ENCODE results near the gene TAS1R1.

Gene TAS1R1

DNA sequence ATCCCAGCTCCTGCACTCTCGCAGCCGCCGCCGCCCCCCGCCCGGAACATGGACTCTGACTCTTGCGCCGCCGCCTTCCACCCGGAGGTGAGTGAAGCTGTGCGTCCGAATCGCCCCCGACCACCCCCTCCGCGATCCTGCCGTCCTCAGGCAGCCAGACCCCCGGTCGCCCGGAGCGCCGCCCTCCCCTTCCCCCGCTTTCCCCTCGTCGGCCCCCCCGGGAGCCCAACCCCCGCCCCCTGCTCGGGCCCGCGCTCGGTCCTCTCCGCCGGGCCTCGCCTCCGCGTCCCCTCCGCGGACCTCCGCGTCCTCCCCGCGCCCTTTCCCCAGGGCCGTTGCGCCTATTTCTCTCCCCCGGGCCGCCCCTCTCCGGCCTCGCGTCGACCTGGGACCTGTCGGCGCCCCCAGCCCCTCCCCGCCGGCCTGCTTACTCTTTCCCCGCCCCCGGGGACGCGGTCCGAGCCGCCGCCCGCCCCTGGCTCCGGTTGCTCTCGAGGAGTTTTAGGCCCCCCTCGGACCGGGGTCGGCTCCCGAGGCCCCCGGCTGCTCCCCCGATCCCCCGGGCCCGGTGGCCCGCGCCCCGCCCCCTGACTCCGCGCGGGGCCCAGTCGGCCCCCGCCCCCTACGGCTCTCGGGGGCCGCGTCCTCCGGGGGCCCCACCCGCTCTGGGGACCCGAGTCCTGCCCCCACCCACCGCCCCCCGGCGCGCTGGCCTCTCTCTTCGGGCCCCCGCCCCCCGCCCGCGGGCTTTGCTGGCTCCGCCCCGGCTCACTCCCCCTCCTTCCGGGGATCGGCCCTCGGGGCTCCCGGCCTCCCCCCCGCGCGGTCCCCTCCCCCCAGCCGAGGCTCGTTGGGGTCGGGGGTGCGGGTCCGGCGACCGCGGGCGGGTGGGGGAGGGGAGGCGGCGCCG is 59.2 kb downstream of the TAS1R1 start:
- peak; percentile 63 to 68 for DNase-seq

GRCh38 chr1:6614929-6615785 is 60.0 kb downstream of the TAS1R1 start:
- peak; percentile 24 to 41 for DNase-seq

- no peak for DNase-seq
These were observed 63.9 kb downstream of the TAS1R1 start for GRCh38 chr1:6619045-6619444.

DNA sequence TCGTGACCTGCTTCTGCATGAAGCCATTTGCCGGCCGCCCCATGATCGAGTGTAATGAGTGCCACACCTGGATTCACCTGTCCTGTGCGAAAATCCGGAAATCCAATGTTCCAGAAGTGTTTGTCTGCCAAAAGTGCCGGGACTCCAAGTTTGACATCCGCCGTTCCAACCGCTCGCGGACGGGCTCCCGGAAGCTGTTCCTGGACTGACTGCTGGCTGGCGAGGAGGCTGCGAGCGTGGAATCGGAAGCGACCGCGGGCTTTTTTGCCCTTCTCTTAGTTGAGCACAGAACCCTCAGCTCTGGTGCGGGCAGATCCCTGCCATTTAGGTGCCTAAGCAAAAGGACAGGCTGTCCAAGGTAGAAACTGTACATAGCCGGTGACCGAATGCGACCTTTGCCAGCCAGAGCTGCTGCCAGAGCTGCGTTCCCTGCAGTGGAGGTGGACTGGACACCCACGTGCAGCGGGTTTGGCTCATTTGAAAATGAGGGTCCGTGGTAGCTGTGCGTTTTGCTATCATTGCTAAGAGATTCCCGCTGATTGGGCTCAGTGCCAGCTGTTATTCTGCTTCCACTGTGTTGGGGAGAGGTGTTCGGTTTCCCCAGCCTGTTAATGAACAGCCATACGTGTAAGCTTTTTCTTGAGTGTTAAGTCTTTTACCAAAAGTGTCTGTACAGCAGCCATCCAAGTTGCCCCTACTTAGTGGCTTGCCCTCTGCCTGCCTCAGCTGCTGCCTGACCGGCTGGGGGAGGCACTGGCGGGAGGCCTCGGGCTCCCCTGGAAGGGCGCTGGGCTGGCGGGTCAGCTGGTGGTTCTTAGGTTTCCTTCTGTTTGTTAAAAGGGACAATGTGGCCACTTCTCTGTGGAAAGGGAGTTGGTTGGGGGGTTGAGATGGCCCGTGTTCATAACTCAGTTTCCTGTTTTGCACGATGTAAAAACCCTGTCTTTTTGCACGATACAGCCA is 66.6 kb downstream of the TAS1R1 start:
- DNase-seq, result no peak

GRCh38 chr1:6622396-6623152 is 67.5 kb downstream of the TAS1R1 start:
- no peak for DNase-seq

DNA sequence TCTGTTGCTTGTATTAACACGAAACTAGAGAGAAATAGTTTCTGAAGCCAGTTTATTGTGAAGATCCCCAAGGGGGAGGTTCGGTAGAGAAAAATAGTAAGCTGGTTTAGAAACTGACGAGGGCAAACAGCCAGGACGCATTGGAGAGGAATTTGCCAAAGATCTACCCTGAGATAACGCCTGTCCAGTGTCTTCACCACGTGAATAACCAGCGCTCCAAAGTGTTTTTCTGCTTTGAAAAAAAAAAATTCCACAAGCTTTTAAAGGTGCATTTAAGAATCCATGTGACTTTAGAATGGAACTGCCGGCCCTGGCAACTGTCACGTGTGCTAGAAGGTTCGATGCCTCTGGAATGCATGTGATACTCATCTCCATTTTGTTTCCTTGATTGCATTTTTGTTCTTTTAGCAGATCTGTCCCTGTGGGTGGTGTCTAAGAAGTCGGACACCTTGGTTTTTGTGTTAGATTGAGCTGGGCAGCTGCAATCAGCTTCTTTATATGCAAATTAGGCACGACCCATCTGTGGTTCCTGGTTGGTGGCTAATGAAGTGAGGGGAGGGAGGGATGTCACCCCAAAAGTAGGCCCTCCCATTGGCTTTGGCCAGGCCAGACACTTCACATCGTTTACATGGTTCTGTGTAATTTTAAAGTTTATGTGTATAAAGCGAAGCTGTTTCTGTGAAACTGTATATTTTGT is 68.3 kb downstream of the TAS1R1 start:
- DNase-seq, result no peak

DNA sequence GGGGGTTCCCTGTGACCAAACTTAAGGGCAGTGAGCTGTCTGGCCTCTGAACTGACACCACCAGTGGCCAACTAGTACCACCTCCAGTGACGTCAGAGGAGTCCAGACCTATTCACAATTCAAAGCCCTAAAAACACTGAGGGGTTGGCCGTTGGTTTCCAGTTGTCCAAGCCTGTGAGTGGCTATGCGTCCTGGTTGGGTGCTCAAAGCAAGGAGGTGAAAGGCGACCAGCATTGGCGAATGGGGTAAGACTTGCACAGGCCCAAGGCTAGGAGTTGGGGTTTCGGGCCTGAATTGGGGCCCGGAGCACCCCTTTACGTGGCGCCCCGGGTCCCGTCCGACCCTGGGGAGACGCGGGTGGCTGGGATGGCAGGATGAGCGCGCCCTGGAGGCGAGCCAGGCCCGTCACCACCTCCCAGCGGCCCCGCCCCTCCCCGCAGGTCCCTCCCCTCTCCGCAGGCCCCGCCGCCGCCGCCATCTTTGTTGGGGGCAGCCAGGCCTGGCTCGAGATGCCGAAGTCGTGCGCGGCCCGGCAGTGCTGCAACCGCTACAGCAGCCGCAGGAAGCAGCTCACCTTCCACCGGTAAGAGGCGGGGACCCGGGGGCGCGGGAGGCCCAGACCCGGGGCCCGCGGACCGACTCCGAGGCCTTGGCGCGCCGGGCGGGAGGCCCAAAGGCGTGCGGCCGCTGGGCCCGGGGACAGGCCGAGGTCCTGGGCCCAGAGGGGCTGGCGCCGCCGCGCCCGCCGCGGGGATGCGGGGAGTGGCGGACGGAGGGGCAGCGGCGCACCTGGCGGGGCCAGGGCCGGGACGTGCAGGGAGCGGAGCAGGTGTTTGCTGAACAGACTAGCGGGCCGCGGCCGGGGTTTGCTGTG is 69.8 kb downstream of the TAS1R1 start, which contains the start of gene THAP3:
THAP3 (plus strand) TSS at position 159 of the 874 bp plus-strand sequence; CDS start at position 510, 351 bp downstream.
- DNase-seq, result peak; percentile 90 to 91

- DNase-seq, result no peak
These were observed 70.6 kb downstream of the TAS1R1 start for GRCh38 chr1:6625584-6626149.

- no peak for DNase-seq
These were observed 71.9 kb downstream of the TAS1R1 start for GRCh38 chr1:6627031-6627430.

DNA sequence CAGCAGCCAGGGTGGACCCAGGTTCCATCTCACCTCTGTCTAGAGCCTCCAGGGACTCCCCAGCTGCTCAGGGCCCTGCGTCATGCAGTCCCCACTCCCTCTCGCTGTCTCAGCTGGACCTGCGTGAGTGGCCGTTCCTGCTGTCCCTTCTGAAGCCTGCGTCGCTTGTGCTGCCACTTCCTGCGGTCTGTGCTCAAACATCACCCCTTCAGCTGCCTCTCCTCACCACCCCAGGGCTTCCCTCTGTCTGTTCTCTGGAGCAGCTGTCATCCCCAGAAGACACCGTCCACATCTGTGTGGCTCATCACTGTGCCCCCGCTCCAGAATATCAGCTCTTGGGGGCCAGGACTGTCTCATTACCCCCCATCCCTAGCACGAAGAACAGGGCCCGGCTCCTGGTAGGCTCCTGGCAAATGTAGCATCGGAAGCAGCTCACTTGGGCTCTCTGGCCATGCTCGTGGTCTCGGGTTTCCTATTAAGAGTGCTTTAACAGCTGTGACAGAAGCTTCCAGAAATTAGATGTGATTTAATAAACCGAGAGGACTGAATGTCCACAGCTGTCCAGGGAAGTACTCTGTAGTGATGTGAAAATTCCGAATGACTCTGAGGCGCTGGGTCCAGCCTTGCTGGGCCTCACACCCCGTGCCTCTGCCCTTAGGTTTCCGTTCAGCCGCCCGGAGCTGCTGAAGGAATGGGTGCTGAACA is 72.9 kb downstream of the TAS1R1 start:
- DNase-seq, result no peak

DNA sequence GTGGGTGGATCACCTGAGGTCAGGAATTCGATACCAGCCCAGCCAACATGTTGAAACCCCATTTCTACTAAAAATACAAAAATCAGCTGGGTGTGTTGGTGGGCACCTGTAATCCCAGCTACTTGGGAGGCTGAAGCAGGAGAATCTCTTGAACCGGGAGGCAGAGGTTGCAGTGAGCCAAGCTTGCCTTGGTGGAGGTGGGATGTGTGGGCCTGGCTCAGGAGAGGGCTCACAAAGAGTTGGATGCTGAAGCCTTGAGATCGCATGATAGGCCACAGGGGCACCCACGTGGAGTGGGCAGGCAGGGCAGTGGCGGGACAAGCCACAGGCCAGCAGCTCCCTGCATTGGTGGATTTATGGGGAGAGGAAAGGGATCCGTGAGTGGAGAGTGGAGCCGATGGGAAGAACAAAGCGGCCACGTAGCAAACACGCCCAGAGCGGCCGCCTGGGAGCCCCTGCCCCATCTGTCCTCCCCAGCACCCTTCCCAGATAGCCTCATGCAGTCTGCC is 73.9 kb downstream of the TAS1R1 start:
- DNase-seq, result no peak
